PC-9 (cell line): Measurements from ENCODE around the gene ZNF280A.

Experiments
- CTCF ChIP-seq: fragments of 200-600 bp; sonication (generic); conservative IDR thresholded peaks from 2 replicates; pipeline ENCODE4 v1.6.1; 2017; ENCODE audit warnings: mixed run types, antibody characterized with exemption, mild to moderate bottlenecking, moderate library complexity
- EZH2 ChIP-seq: fragments of 200-600 bp; sonication (generic); IDR thresholded peaks from 2 replicates; pipeline ENCODE4 v1.8.0; 2017; ENCODE audit warnings: antibody characterized with exemption, low read depth

- TF ChIP-seq CTCF: no peak
- TF ChIP-seq EZH2: no peak
Observed at GRCh38 chr22:22545084-22545483, 25.0 kb upstream of the ZNF280A start.
